WTC11 (cell line): ENCODE results near the gene MGARP.
"Not testable (repeated sequence)": the region's sequence is repeated elsewhere in the genome, so short reads cannot be mapped to it uniquely, and the experiment has no call there.

ENCODE experiments used
- ATF3 ChIP-seq: sonication (generic); formaldehyde crosslinking; conservative IDR thresholded peaks from 2 replicates; pipeline ENCODE4 v1.8.1; 2022; ENCODE audit warnings: mild to moderate bottlenecking, missing genetic modification reagents
- CTCF ChIP-seq: fragments of 200-600 bp; IDR thresholded peaks from 2 replicates; pipeline ENCODE4 v1.8.0; 2022; ENCODE audit warnings: antibody characterized with exemption
- IRF1 ChIP-seq: sonication (generic); formaldehyde crosslinking; IDR thresholded peaks from 2 replicates; pipeline ENCODE4 v1.8.0; 2023; ENCODE audit warnings: missing genetic modification reagents
- JUN ChIP-seq: sonication (generic); formaldehyde crosslinking; IDR thresholded peaks from 2 replicates; pipeline ENCODE4 v1.8.0; 2023; ENCODE audit warnings: mild to moderate bottlenecking, missing genetic modification reagents
- MAX ChIP-seq: sonication (generic); formaldehyde crosslinking; IDR thresholded peaks from 2 replicates; pipeline ENCODE4 v1.8.0; 2022; ENCODE audit warnings: mild to moderate bottlenecking, missing genetic modification reagents
- RORB ChIP-seq: fragments of 250-450 bp; sonication (Bioruptor Pico); IDR thresholded peaks from 2 replicates; pipeline ENCODE4 v1.9.0; 2021; ENCODE audit warnings: mild to moderate bottlenecking
- ZBTB43 ChIP-seq: sonication (generic); formaldehyde crosslinking; IDR thresholded peaks from 2 replicates; pipeline ENCODE4 v1.8.1; 2023; ENCODE audit warnings: mild to moderate bottlenecking, missing genetic modification reagents
- ZNF232 ChIP-seq: sonication (generic); formaldehyde crosslinking; IDR thresholded peaks from 2 replicates; pipeline ENCODE4 v1.8.0; 2022; ENCODE audit warnings: mild to moderate bottlenecking, missing genetic modification reagents

- not testable (repeated sequence) for TF ChIP-seq CTCF; ZNF232; JUN; ATF3 (CRISPR knock-in tag); IRF1 (CRISPR knock-in tag); MAX (CRISPR knock-in tag); ZBTB43; RORB (CRISPR knock-in tag)
Measured at GRCh38 chr4:139322070-139322469, 42.0 kb upstream of the MGARP start.
